HG02943 (cell line): Measurements from ENCODE around the gene FAM20C.
"Not testable (repeated sequence)": the region's sequence is repeated elsewhere in the genome, so short reads cannot be mapped to it uniquely, and the experiment has no call there.

Experiments used
- ATAC-seq: cut with Tn5 transposase; IDR thresholded peaks from one replicate; pipeline ENCODE4 v1.9.1; 2021; ENCODE audit warnings: mild to moderate bottlenecking, low read depth, moderate library complexity; ENCODE audit not compliant: unreplicated experiment

The FAM20C gene

DNA sequence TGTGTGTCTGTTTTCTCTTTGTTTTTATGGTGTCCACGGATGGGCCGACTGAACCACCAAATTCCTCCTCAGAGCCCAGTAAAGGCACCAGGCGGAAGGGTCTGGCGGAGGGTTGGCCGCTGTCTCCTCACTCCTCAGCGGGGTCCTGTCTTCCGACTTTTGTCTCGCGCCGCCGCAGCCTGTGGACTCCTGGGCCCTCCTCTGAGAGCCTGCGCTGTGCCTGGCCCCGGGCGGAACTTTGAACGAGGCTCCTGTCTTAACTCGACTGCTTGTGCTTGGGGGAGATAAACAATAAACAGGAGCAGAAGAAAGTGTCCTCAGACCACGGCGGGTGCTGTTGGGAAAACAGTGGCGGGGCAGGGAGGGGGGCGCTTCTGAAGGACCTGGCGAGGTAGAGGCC is 2.2 kb upstream of the FAM20C start:
- ATAC-seq = no peak

DNA sequence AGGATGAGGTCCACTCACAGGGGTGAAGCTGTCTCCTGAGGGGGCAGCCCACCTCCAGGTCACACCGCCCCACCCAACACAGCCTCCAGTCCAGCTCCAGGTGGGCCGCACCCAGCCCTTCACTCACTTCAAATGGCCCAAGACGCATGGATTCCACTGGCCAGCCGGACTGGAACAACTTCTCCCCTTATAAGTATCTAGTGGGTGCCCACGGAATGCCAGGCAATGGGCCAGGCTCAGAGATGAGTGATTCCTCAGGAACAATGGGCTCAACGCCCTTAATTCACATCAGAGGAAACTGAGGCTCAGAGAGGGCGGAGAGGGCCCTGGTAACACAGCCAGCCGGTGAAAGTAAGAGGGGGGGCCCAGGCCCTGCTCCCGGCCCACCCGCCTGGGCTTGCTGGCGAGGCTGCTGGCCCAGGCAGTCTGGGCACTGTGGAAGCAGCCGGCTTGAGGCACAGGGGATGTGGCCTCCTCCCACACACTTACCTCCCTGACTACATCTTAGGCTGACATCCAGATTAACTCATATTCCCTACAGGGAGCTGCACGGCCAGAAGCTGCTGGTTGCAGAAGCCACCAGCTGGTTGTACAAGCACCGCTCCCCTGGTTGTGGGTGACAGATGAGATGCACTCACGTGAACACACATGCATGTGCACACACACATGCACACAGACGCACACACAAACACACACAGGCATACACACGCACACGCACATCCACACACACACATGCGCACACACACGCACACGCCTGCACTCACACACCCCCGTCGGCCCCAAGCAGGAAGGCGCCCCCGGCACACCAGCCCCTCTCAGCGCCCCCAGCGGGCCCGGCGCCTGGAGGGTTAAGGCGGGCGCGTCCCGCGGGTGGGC is 1.0 kb upstream of the FAM20C start:
- no peak for ATAC-seq

- no peak for ATAC-seq
Measured at GRCh38 chr7:192701-193480, 520 bp downstream of the FAM20C start.

DNA sequence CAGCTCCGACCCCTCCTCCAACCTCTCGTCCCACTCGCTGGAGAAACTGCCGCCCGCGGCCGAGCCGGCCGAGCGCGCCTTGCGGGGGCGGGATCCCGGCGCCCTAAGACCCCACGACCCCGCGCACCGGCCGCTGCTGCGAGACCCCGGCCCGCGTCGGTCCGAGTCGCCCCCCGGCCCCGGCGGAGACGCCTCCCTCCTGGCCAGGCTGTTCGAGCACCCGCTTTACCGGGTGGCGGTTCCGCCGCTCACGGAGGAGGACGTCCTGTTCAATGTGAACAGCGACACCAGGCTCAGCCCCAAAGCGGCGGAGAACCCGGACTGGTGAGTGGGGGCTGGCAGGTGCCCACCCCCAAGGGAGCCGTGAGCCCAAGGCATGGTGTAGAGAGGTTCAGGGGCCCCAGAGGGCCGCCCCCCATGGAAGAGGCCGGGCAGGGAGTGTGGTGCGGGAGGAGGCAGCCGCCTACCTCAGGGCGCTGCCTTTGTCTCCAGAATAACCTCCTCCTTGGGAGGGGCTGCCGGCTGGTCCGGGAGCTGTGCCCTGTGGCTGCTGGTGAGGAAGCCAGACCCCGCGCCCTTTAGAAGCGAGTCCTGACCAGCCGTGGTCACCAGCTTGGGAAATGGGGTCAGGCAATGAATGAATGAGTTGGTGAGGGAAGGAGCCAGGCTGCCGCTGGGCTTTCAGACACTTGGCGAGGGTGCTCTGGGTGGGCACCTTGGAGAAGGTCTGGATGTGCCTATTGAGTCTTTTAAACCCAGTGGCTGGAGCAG is 1.3 kb downstream of the FAM20C start:
- no peak for ATAC-seq

GRCh38 chr7:194252-195009 is 2.1 kb downstream of the FAM20C start:
- no peak for ATAC-seq

DNA sequence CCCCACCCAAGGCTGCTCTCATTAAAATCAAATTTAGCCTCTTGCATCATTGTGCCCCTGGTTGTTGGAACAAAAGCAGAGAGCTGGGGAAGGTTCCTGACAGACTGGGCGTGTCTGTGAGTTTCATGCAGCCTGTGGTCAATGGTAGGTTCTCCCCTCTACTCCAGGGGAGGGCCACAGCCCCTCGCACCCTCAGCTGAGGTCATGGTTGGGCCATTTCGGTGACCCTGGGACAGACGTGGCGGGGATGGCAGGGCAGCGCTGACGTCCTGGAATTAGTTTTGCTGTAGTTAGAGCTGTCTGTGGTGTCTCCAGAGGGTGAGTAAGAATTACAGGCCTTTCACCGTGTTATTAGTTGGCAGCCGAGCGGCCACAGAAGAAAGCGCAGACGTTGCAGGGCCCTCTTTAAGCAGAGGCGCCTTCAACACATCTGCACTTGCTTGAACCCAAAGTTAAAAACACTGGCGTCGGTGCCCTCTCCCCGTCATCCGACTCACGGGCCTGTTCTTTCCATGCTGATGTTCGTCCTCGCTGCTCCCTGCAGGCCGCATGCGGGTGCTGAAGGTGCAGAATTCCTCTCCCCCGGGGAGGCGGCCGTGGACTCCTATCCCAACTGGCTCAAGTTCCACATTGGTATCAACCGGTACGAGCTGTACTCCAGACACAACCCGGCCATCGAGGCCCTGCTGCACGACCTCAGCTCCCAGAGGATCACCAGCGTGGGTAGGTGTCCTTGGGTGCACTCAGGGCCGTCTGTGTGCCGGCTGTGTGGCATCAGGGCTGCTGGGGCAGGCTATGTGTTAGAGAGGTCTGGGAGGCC is 2.8 kb downstream of the FAM20C start:
- no peak for ATAC-seq

GRCh38 chr7:195830-196128 is 3.4 kb downstream of the FAM20C start:
- ATAC-seq = no peak

- no peak for ATAC-seq
Measured at GRCh38 chr7:196283-196682, 3.9 kb downstream of the FAM20C start.

GRCh38 chr7:196778-197321 is 4.5 kb downstream of the FAM20C start:
- no peak for ATAC-seq

GRCh38 chr7:197413-198335 is 5.3 kb downstream of the FAM20C start:
- ATAC-seq = no peak

DNA sequence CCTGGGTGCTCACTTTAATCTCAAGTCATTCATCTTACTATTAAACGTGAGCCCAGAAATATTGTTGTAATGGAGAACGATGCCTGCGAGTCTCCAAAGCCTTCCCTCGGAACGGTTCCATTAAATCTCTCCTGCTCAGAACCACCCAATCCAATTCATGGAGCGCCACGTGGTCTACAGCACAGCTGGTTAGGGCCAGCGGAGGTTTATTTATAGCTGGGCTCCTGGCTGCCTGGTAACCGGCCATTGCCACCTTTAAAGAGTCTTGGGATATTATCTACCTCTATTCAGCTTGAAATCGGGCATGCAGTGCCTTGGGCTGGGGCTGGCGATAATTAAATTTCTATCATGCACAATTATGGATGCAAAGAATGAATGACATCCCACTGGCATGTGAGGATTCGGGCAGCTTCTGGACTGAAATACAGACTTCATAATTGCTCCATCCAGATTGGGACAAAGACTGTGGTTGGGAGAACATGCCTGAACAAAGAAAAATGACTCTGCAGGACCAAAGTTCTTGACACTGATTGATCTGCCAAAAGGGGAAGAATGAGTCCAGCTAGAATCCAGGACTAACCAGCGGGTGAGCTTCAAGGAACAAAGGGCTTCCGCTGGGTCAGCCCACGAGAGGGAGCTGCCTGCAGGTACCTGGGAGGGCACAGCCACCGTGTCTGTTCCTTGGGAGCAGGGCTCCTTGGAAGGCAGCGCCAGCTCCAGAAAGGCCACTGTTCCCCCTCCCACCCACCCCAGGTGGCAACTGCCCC is 7.3 kb downstream of the FAM20C start:
- ATAC-seq = no peak

- no peak for ATAC-seq
Measured at GRCh38 chr7:200290-200689, 7.9 kb downstream of the FAM20C start.

- no peak for ATAC-seq
Measured at GRCh38 chr7:200704-201103, 8.3 kb downstream of the FAM20C start.

GRCh38 chr7:204326-204725 is 12.0 kb downstream of the FAM20C start:
- ATAC-seq = no peak

- ATAC-seq = no peak
Measured at GRCh38 chr7:205115-206010, 13.0 kb downstream of the FAM20C start.

- ATAC-seq = not testable (repeated sequence)
Measured at GRCh38 chr7:206351-206750, 14.0 kb downstream of the FAM20C start.
